Testis (tissue), 2 donors: Measurements from ENCODE around the gene PLS1.

ENCODE experiments used
- CTCF ChIP-seq, 3 experiments: fragments of 450-650 bp in 2 of 3; fragments of 200-600 bp in 1 of 3; sonication (generic) in 1 of 3; IDR thresholded peaks; one replicate each; pipeline ENCODE4 v1.5.1; 2016 to 2019; ENCODE audit warnings: antibody characterized with exemption in 3 of 3, mild to moderate bottlenecking in 2 of 3, moderate library complexity in 1 of 3
- POLR2A ChIP-seq: fragments of 450-650 bp; IDR thresholded peaks from one replicate; pipeline ENCODE4 v1.6.1; 2017; ENCODE audit warnings: antibody characterized with exemption, mild to moderate bottlenecking, moderate library complexity

- TF ChIP-seq CTCF (IDR thresholded peaks at IDR 0.05): no peak
- TF ChIP-seq POLR2A: no peak
These were observed 32.6 kb downstream of the PLS1 start for GRCh38 chr3:142628801-142629200.
